GM18907 (cell line): ENCODE measurements around the gene DCXR.
"Not testable (repeated sequence)": the region's sequence is repeated elsewhere in the genome, so short reads cannot be mapped to it uniquely, and the experiment has no call there.

ENCODE experiments used
- ATAC-seq: cut with Tn5 transposase; IDR thresholded peaks from one replicate; pipeline ENCODE4 v1.9.1; 2021; ENCODE audit warnings: mild to moderate bottlenecking, moderate library complexity; ENCODE audit not compliant: unreplicated experiment

DCXR gene

DNA sequence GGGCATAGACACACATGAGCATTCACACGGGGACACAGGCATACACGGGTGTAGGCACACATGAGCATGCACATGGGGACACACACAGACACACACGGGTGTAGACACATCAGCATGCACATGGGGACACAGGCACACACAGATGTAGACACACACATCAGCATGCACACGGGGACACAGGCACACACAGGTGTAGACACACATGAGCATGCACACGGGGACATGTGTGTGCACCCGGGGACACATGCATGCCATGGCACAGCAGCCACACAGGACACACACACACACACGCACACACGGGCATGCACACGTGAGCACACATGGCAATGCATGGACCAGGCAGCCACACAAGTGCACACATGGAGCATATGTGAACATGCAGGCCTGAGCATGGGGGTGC lies 5.2 kb upstream of the DCXR start:
- no peak for ATAC-seq

DNA sequence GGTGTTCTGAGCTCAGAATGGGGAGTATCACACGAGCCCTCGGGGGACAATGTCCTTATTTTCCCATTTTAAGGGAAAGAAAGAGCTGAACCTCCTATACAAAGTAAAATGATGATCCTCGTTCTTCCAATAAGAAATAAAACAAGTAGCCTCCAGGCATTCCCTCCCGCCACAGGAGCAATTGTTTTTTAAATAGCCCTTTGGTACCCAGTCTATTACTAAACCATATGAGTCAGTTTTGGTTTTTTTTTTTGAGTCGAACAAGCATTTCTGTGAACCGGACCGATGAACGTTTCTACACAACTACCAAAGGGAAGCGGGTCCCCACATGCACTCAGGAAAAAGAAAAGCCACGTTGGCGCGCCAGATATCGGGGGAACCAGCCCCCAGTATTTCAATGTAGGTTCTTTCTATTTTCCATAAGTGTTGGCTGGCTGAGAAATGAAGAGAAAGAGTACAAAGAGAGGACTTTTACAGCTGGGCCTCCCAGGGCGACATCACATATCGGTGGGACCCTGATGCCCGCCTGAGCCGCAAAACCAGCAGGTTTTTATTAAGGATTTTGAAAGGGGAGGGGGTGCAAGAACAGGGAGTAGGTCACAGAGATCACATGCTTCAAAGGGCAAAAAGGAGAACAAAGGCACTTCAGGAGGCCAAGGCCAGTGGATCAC lies 3.8 kb upstream of the DCXR start:
- no peak for ATAC-seq

DNA sequence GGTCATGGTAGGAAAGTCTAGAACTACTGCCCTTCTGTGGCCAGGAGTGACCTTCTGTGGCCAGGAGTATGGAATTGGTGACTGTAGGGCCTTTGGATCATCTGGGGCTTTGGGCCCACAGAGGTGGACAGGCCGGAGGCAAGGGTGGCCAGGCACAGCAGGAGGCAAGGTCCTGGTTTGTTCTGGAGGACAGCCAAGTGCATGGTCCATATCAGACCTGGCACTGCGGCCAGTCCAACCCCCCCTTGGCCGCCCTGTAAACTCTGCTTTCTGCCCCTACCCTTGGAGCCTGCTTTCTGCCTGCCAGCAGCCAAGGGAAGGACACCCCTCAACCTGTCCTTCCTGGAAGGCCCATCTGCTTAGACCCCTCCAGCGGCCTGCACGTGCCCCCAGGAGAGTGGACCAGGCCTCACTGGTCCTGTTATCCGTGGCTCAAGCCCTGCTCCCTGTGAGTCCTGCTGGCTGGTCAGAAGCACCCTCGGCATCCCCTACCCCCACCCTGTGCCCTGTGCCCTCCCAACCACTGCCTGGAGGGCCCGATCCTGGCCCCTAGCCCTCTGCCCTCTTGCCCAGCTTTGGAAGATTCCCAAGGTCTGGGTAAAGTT lies 2.3 kb upstream of the DCXR start:
- ATAC-seq = no peak

DNA sequence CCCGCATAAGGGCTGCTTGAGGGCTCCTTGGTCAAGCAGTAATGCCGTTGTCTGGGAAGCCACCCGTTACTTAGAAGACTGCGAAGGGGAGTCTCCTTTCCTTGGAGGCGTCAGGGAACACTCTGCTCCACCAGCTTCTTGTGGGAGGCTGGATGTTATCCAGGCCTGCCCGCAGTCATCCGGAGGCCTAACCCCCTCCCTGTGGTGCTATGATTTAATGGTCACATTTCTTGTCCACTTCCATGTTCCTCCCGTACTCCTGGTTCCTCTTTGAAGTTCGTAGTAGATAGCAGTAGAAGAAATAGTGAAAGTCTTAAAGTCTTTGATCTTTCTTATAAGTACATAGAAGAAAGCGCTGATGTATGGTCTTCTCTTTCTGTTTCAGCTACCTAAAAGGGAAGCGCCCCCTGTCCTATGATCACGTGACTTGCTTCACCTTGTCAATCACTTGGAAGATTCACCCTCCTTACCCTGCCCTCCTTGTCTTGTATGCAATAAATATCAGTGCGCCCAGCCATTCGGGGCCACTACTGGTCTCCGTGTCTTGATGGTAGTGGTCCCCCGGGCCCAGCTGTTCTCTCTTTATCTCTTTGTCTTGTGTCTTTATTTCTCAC lies 1.4 kb upstream of the DCXR start:
- ATAC-seq = not testable (repeated sequence)

DNA sequence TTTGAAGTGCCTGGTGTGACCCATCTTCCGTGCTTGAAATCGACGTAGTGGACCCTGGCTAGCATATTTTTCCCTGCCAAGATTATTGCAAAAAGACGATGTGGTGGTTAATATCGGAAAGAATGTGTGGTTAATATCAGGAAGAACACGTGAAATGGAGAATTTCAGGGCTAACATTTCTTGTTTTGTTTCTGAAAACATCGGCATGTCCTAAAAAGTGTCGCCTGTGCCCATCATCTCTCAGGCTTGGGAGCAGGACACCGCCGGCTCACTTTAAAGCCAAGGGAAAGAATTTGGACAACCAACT lies 345 bp upstream of the DCXR start:
- no peak for ATAC-seq

DNA sequence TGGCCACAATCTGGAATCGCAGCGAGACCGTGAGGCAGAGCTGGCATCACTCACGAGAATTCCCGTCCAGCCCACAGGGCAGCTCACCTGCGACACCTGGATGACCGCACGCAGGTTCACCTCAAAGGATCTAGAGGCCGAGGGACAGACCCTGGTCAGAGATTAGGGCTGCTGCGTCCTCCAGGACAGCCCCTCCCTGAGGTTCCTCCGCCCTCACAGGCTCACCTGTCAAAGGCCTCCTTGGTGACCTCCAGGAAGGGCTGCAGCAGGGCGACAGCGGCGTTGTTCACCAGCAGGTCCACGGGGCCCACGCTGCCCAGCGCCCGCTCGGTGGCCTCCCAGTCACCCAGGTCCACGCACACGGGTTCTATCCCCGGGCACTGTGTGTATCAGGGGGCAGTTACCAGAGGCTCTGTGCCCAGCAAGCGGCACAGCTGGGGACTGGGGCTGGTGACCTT lies 834 bp downstream of the DCXR start:
- ATAC-seq = no peak

DNA sequence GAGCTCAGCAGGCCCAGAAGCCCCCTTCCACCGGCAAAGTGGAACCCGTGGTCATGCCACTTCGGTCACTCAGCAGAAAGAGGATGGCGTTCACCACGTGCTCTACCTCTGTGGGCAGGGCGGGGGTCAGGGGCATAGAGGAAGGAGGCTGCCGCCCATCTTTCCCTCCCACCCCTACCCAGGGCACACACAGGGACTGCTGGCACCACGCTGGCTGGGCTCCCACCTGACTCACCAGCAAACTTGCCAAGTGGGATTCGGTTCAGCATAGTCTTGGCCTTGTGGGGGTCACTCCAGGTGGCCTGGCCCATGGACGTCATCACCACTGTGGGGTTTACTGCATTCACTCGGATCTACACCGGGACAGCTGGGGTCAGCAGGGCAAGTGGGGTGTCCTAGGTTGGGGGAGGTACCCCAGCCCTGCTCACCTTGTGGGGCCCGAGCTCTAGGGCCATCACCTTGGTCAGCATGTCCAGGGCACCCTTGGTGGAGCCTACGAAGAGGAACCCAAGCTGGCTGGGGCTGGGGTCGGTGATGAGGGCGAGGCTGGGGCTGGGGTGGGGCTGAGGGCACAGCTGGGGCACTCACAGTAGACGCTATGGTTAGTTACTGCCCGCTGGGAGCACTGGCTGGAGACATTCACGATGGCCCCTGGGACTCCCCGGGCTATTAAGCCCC lies 1.4 kb downstream of the DCXR start:
- no peak for ATAC-seq

DNA sequence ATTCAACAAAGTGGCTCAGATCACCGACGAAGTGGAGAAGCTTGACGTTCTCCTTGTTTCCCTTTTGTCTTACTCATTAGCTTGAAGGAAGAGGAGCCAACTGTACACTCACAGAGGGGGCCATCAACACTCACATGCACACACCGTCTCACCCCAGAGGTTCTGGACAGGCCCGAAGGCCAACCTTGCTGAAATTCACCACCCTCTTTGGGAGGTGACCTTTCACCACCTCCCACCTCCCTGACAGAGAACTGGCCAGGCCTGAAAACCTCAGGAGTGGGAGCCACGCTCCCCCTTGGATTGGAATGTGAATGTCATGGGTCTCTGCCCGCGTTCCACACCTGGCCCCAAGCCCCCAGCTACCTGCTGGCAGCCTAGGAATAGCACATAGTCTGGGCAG lies 2.0 kb downstream of the DCXR start:
- no peak for ATAC-seq

DNA sequence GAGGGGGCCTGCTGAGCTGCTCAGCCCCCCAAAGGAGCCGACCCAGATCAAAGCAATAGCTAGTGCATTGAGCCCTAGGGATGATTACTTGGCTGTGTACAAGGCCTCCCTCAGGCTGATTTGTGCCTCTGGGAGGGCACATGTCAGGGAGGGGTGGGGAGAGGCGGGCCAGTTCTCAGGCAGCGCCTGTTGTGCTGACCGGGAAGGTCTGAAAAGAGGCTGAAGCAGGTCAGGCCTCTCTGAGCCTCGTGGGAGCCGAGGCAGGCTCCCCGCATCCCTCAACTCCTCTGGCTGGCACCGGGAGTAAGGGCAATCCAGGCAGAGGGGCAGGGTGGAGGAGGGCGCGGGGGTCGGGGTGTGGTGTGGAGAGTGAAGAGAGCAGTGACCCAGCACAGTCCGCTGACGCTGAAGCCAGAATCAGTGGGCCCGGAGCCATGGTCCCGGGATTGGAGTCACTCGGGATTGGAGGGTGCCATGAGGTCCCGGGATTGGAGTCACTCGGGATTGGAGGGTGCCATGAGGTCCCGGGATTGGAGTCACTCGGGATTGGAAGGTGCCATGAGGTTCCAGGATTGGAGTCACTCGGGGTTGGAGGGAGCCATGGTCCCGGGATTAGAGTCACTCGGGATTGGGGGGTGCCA lies 3.0 kb downstream of the DCXR start:
- ATAC-seq = no peak

DNA sequence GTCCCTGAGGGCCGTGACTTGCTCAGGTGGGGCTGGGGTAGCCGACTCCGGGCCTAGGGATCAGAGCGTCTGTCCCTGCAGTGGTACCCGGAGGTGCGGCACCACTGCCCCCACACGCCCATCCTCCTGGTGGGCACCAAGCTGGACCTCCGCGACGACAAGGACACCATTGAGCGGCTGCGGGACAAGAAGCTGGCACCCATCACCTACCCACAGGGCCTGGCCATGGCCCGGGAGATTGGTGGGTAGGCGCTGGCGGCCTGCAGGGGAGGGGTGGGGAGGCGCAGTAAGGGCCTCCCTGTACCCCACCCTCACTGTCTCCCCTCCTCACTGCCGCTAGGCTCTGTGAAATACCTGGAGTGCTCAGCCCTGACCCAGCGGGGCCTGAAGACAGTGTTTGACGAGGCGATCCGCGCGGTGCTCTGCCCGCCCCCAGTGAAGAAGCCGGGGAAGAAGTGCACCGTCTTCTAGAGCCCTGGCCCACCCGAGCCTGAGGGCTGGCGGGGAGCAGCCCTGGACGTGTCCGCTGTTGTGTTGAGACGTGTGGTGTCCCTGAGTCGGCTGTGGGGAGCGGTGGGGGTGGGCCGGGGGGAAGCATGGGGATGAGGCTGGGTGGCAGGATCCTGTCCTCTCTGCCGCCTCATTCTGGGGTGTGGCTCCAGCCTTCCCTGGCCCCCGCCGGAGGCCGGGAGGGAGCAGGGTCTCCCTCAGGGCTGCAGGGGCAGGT lies 4.0 kb downstream of the DCXR start:
- no peak for ATAC-seq

DNA sequence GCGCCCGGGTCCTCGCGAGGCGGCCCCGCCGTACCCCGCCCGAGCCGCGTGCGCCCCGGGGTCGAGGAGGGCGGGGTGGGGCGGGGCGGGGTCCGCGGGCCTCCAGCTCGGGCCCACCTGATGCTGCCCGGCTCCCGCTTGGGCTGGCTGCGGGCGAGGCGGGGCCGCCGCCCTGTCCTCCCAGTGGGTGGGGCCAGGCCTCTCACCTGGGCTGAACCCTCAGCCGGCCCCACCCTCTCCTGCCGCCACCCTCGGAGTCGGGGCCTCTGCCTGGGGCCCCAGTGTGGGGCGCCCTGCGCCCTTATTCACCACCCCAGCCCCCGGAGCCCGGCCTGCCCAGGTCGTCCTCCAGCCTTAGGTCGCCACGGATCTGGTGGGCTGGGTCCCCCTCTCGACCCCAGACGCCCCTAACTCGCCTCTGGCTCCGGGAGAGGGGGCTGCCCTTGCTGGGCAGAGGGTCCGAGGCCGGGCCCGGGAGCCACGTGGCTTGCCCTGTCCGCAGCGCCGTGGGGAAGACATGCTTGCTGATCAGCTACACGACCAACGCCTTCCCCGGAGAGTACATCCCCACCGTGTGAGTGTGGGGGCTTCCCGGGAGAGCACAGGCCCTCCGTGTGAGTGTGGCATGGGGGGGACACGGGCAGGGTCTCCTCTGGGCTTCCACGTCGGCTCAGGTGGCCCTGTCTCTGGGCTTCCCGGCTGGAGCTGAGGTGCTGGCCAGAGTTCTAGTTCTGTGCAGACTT lies 5.4 kb downstream of the DCXR start:
- ATAC-seq = no peak

DNA sequence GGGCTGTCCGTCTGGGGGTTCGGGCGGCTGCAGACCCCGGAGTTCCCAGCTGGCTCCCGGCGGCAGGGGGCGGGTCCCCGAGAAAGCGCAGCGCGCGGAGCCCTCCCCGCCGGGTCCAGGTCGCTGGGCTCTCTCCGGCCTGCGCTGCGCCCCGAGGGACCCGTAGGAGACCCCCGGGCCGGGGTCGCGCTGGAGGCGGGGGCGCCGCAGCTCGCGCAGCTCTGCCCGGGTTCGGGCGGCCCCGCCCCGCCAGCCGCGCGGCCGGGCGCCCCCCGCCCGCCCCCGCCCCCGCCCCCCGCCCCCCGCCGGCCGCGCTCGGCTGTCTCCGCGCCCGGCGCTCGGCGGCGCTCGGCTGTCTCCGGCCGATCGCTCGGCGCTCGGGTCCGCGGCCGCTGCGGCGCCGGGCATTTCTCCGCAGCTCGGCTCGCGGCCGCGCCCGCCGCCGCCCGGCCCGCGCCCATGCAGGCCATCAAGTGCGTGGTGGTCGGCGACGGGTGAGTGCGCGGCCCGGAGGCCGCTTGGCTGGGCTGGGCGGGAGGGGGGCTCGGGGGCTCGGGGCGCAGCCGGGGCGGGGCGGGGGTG lies 6.1 kb downstream of the DCXR start, which contains the start of gene RAC3:
Gene RAC3 (plus strand): TSS at position 376 of the 582 bp plus-strand sequence. CDS start 84 bp downstream, at position 460.
- no peak for ATAC-seq

DNA sequence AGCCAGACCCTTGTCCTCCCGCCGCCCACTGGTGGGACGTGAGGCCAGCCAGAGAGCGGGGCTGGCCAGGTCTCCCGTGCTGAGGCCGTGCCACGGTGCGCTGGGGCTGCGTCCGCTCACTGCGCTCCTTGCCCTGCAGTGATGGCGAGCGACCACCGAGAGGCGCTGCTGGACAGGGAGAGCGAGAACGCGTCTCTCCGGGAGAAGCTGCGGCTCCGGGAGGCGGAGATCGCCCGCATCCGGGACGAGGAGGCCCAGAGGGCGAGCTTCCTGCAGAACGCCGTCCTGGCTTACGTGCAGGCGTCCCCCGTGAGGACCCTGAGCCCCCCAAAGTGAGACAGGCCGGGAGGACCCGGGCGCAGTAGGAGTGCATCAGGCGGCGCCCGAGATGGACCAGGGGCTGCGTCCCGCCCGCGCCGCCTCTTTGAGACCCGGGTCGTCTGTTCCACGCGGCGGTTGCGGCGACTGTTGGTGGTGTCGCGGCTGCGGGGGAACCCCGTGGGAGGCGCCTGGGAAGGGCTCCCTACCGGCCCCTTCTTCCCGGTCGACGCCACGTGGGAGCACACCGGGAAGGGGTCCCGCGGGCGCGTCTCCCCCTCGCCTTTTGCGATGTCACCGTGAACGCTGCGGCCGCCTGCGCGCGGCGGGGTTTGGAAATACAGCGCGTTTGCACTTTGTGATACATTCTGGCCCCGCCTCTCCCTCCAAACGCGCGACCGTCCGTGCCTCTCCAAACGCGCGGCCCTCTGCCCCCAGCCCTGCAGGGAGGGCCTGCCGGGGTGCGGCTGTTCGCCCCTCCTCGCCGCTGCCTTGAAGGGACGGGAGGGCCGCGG lies 6.8 kb downstream of the DCXR start:
- ATAC-seq = no peak

DNA sequence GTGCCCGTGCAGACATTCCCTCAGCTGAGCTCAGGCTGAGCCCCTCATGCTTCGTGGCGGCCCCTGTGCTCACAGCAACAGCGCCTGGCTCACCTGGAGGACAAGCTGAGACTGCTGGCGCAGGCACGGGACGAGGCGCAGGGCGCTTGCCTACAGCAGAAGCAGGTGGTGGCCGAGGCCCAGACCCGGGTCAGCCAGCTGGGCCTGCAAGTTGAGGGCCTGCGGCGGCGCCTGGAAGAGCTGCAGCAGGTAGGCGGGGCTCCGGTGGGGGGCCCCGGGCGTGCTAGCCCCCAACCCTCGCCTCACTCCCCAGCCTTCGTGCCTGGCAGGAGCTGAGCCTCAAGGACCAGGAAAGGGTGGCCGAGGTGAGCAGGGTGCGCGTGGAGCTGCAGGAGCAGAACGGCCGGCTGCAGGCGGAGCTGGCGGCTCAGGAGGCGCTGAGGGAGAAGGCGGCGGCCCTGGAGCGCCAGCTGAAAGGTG lies 7.5 kb downstream of the DCXR start:
- ATAC-seq = no peak

DNA sequence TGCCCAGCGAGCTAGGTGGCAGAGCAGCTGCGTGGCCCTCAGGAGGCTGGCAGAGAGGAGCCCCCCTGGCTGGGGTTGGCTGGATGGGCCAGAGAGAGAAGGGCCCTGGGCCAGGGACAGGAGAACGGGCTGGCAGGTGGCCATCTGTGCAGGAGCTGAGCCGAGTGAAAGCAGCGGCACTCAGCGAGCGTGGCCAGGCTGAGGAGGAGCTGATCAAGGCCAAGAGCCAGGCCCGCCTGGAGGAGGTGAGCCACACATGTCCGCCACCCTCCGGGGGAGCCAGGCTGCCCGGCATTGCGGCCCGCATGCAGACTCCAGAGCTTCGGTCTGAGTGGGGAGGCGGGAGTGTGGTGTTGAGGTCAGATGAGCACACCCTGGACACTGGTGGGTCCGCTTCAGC lies 8.1 kb downstream of the DCXR start:
- no peak for ATAC-seq

DNA sequence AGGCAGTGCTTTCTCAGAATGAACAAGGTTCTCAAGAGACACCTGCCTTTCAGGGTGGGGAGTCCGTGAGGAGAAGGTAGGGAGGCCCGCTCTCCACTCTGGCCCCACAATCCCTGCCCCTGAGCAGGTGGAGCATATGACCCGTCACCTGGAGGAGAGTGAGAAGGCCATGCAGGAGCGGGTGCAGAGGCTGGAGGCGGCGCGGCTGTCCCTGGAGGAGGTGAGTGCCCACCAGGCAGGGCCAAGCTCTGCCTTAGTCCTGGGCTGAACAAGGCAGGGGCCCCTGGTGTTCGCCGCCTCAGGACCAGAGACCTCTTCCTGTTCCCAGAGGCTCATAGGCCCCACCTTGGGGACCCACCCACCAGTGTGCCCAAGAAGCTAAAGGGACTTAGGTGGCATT lies 8.5 kb downstream of the DCXR start:
- no peak for ATAC-seq

DNA sequence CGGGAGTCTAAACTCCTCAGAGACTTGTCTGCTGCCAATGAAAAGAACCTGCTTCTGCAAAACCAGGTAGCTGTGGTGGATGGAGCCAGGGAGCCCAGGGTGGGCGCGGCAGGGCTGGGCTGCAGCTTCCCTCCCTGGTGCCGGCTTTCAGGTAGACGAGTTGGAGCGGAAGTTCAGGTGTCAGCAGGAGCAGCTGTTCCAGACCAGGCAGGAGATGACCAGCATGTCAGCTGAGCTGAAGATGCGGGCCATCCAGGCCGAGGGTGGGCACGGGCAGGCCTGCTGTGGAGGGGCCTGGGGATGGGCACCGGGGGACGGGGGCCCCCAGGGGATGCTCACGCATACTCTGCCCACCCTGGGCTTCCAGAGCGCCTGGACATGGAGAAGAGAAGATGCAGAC lies 9.3 kb downstream of the DCXR start:
- no peak for ATAC-seq

DNA sequence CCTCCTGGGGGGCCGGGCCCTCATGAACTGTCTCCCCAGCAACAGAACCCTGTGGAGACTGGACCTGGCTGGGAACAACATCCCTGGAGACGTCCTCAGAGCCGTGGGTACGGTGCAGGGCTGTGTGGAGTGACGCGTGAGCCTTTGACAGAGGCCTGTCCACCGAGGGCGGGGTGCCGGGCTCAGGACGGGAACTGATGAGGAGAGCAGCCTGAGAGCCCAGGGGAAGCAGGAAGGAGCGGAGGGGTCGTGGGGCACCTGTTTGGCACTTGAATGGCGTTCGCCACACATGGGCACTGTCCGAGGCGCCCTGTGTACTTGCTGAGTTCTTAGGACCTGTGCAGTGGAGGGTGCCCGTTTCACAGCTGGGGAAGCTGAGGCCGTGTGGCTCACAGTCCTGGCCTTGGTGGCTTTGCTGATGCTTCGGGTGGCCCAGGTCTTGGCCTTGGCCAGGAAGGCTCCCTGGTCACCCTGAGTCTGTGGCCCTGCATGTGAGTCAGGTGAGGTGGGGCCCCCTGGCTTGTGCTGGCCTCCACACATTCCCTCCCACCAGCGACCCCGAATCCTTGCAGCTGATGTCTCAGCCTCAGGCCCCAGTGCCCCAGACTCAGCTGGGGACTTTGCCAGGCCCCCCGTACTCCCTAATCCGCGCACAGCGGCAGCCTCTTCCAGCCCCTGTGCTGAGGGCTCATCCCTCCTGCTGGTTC lies 11.9 kb downstream of the DCXR start:
- ATAC-seq = no peak
